ENCODE results near the gene TLL2.

GRCh38 chr10:96360331-96360730, 153.4 kb downstream of the TLL2 start:
- TF ChIP-seq TEAD1 (CRISPR knock-in tag; IDR thresholded peaks at IDR 0.05) = no peak
- TF ChIP-seq CTCF (IDR thresholded peaks at IDR 0.05) = no peak
- TF ChIP-seq FOXP4 (CRISPR knock-in tag; IDR thresholded peaks at IDR 0.05) = no peak

Measured in WTC11 (cell line).